ENCODE measurements around the gene WWOX.

GRCh38 chr16:78425281-78425680 lies 325.8 kb downstream of the WWOX start:
- TF ChIP-seq CTCF (IDR thresholded peaks at IDR 0.05) (no peak), POLR2A (IDR thresholded peaks at IDR 0.05) (no peak), POLR2AphosphoS5 (IDR thresholded peaks at IDR 0.05) (no peak), EP300 (IDR thresholded peaks at IDR 0.05) (no peak)
